GM19043 (cell line): Measurements from ENCODE around the gene PON2.
"Not testable (repeated sequence)": the region's sequence is repeated elsewhere in the genome, so short reads cannot be mapped to it uniquely, and the experiment has no call there.

Source experiments
- ATAC-seq: cut with Tn5 transposase; IDR thresholded peaks from one replicate; pipeline ENCODE4 v1.9.1; 2021; ENCODE audit warnings: low read depth; ENCODE audit not compliant: unreplicated experiment

Gene PON2

GRCh38 chr7:95434557-95435421 is at the start of gene PON2:
Gene PON2, minus strand, starts transcription at chr7:95435028. Its CDS starts 77 bp downstream, at chr7:95434951.
- ATAC-seq = peak; percentile 93

GRCh38 chr7:95482424-95482823 is 47.6 kb upstream of the PON2 start:
- no peak for ATAC-seq

DNA sequence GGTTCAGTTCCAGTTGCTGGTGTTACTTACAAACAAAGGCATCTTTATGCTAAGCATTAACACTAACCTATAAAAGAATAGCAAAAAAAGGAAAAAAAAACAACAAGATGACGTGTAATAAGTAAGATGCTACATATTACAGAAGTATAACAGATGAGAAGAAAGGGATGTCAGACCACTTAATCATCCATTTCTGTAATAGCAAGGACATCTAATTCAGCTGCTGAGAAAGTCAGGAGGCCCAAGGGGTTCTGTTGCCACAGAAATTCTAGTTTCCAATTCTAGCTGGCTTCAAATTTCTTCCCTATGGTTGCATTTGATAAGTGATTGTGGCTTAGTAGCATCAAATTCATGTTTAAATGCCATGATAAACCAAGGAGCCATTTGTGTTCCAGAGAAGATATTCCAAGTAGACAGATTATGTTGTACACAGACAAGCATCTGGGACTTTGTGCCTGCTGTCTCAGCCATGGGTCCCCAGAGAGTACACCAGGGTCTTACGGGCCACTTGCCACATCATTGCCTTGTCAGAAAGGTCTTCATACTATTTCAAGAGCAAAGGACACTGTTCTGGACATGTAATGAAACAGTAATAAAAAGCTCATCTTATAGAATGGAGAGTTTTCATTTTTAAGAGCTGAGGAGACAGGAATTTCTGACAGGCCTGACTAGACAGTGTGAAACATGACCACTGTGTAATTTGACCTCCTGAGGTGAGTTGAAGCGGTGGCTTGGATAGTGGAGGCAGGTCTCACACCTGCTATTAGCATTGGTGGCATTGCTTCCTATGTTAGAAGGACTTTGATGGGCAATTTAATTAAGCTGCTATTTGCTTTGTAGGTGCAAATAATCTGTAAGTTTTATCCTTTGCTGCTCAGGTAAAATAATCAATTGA is 46.7 kb upstream of the PON2 start:
- no peak for ATAC-seq

- ATAC-seq = peak; percentile 51
Measured at GRCh38 chr7:95479992-95480624, 45.3 kb upstream of the PON2 start.

- no peak for ATAC-seq
Measured at GRCh38 chr7:95478272-95479037, 43.6 kb upstream of the PON2 start.

DNA sequence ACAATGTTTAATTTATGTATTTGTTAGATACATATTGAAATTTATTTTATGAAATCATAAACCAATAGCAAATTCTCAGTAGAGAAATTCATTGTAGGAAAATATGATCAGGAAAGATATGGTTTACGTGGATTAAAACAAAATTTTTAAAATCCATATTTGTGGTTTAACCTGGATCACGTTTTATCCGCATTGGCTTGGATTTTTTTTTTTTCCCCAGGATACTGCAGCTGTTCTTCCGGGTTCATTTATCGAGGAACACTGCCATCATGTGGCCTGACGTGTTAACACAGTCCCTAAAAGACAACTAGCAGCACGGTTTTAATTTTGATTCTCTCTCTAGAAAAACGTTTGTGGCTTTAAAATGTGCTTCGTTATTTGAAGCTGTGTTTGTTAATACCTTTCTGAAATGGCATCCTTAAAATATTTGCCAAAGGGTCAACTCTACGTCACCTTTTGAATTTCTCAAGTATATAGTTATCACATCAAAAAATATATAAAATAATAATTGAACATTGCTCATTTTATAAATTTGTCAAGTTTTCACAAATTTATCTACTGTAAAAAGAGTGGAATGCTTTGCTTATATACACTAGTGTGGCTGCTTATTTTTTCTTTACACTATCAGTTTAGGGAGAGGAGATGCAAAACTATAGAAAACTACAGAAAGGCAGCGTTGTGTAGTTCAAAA is 42.2 kb upstream of the PON2 start:
- ATAC-seq = peak; percentile 64

DNA sequence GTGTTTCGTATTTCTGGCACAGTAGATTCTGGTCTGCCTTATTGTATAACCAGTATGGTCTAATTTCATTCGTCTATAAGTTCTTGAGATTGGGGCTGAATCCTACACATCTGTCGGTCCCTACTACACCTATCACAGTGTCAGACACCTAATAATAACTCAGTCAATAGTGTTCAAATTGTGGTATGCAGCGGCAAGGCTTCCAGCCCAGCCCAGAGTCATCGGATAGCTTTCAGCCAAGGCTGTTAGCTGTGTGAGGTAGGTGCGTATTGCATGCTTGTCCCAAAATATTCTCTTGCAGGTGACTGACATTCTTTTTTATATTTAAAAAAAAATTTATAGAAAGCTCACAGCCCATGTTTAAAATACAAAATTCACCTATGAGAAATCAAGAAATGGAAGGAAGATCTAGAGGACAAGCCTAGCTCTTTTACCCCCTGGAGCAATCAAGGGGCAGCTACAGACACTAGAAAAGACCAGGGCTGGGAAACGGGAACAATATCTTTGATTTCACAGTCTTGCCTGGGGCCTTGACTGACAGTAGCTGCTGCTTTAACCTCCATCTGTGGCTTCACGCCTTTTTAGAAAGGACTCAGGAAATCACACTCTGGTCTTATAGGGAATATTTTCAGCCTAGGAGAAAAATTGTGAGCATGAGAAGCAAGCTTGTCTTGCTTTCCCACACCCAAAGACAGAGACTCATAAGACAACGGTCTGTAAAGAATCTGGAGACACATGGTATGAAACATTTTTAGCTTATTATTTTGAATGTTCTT is 41.4 kb upstream of the PON2 start:
- ATAC-seq = no peak

DNA sequence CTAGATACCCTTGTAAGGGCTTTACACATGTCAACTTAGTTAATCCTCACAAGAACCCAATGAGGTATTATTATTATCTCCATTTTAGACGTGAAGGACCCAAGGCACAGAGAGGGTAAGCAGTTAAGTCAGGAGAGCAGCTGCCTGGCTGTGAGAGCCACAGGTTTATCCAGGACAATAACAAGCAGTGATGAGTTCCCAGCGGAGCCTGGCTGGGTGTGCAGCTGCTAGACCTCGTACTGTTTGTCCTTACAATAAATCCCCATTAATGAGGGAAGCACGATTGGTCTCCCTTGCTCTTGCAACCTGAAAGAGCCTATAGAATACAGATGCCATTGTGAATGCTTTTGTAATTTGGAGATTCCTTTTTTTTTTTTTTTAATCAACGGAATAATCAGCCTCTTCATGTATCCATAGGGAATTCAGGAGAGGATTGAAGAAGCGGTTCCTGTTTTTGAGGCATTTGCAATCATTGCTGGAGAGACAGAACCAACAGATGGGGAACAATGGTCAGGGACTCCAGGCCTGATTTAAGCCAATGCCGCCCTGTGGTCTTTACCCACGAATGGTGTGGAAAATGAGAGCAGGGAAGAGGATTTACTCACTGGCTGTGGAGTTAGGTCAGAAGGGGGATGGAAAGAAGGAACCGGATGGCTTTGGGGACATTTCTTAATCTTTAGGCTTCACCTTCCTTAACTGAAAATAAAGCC is 38.6 kb upstream of the PON2 start:
- no peak for ATAC-seq

DNA sequence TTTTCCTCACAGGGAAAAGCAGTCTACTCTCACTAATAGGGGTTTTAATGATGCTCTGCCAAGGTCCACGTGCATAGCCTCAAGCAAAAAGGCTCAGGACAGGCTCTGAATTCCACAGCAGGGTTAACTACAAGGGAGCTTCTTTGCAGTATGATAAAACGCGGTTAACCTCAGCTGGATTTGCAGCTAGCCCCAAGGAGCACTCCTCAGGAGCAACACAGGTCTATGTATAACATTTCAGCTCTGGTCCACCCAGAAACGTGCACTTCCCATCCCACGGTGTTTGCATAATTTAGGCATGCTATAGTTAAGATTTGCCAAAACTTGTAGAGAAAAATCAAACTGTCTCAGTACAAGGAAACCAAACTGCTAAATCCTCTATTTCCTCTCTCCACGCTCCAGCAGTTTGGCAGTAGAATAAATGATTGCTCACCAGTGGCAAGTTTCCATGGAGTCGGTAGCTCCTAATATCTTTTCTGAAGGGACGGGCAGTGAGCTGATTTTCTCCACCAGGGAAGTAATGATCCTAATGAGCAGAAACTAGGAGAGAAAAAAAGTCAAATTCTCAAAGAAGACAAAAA is 37.8 kb upstream of the PON2 start:
- no peak for ATAC-seq

DNA sequence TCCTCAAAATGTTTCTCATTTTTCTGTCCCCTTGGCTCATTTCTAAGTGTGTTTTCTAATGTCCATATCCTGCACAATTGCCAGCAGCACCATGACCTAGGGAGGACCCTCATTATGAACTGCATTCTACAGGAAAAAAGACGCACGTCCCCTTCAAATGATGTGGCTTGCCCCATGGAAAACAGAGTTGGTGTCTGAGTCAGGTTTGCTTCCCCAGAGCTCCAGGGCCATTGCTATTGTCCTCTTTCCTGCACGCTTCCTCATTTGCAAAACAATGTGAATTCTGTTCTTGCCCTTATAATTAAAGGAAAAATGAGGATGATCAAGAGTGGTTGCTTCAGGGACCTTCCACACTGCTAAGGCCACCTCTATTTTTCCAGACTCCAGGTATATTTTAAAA is 36.2 kb upstream of the PON2 start:
- no peak for ATAC-seq

GRCh38 chr7:95470452-95470851 is 35.6 kb upstream of the PON2 start:
- ATAC-seq = peak; percentile 99

- no peak for ATAC-seq
Measured at GRCh38 chr7:95469848-95470247, 35.0 kb upstream of the PON2 start.

DNA sequence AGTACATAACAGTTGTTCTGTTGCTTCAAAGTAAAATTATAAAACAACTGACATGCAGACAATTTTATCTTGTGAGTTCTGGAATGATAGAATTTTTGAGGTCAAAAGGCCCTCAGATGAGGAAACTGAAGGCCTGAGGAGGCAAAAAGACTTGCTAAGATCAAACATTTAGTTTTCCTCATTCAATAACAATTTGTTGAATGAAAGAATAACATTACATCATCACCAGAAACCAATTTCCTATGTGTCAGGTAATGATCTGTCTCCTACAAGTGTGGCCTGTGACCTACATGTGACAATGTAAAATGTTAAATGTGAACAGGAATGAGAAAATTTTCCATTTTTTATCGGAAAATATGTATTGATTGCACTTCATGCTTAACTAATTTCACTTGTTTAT is 34.4 kb upstream of the PON2 start:
- no peak for ATAC-seq

GRCh38 chr7:95467912-95468607 is 33.2 kb upstream of the PON2 start:
- no peak for ATAC-seq

GRCh38 chr7:95460653-95461052 is 25.8 kb upstream of the PON2 start:
- ATAC-seq = not testable (repeated sequence)

- ATAC-seq = no peak
Measured at GRCh38 chr7:95457947-95458346, 23.1 kb upstream of the PON2 start.

GRCh38 chr7:95454438-95455045 is 19.7 kb upstream of the PON2 start:
- no peak for ATAC-seq
